NB4 (cell line): ENCODE results near the gene SERGEF.
A peak's percentile ranks its signal among the peaks of the same experiment; 100 is the strongest.

Experiments
- DNase-seq: peaks from one replicate; pipeline ENCODE4 v3.0.0; 2010; ENCODE audit warnings: low read depth
- H3K4me3 ChIP-seq: one replicate; pipeline ENCODE4 v1.5.1; 2011; ENCODE audit warnings: mild to moderate bottlenecking, low read depth, low read length, moderate library complexity
- CTCF ChIP-seq: IDR thresholded peaks from one replicate; pipeline ENCODE4 v1.5.1; 2012; ENCODE audit warnings: low read depth, low read length
- MAX ChIP-seq: IDR thresholded peaks from 2 replicates; pipeline ENCODE4 v1.6.1; 2011; ENCODE audit warnings: low read depth, low read length
- MYC ChIP-seq: IDR thresholded peaks from 2 replicates; pipeline ENCODE4 v1.6.1; 2011; ENCODE audit warnings: low read depth, low read length
- POLR2A ChIP-seq: IDR thresholded peaks from 2 replicates; pipeline ENCODE4 v1.6.1; 2011; ENCODE audit warnings: mild to moderate bottlenecking; ENCODE audit not compliant: insufficient read length; ENCODE audit errors: extremely low read depth

The SERGEF gene

GRCh38 chr11:17861036-17861755 lies 151.7 kb downstream of the SERGEF start:
- TF ChIP-seq MAX (no peak), POLR2A (no peak), MYC (no peak), CTCF (no peak)
- no peak overlapping the region for H3K4me3 ChIP-seq
- DNase-seq = no peak

GRCh38 chr11:17859552-17859951 lies 153.3 kb downstream of the SERGEF start:
- TF ChIP-seq POLR2A (no peak), CTCF (no peak), MYC (no peak), MAX (no peak)
- no peak overlapping the region for H3K4me3 ChIP-seq
- DNase-seq = no peak

- H3K4me3 ChIP-seq = no peak overlapping the region
- peak; percentile 77 for DNase-seq
- TF ChIP-seq MYC (no peak), CTCF (no peak), MAX (no peak), POLR2A (no peak)
Measured at GRCh38 chr11:17855531-17856290, 157.1 kb downstream of the SERGEF start.

GRCh38 chr11:17853280-17853679 lies 159.6 kb downstream of the SERGEF start:
- H3K4me3 ChIP-seq = no peak overlapping the region
- no peak for DNase-seq
- TF ChIP-seq POLR2A (no peak), MAX (no peak), CTCF (no peak), MYC (no peak)

GRCh38 chr11:17852246-17852645 lies 160.6 kb downstream of the SERGEF start:
- no peak overlapping the region for H3K4me3 ChIP-seq
- no peak for DNase-seq
- TF ChIP-seq CTCF (no peak), MAX (no peak), MYC (no peak), POLR2A (no peak)
